ENCODE measurements around the gene RAB40AL.
"Not testable (repeated sequence)": the region's sequence is repeated elsewhere in the genome, so short reads cannot be mapped to it uniquely, and the experiment has no call there.

The RAB40AL gene, protein sequence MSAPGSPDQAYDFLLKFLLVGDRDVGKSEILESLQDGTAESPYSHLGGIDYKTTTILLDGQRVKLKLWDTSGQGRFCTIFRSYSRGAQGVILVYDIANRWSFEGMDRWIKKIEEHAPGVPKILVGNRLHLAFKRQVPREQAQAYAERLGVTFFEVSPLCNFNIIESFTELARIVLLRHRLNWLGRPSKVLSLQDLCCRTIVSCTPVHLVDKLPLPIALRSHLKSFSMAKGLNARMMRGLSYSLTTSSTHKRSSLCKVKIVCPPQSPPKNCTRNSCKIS

DNA sequence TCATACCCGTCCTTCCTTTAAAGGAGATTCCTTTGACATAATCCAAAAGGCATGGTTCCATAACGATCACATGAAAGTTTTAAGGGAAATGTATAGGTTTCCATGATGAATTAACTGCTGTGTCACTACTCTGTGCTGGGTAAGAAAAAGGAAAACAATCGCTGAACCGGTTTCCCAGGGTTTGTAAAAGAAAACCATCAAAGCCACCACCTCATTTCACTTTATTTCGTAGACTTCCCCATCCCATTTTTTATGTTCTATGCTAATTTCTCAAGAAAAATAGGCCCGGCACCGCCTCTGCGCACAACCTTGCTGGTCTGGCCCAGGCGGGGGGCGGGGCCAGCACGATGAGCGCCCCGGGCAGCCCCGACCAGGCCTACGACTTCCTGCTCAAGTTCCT, at the start of gene RAB40AL:
Gene RAB40AL, plus strand, starts transcription at position 301 of the 400 bp plus-strand sequence. Its CDS starts 47 bp downstream, at position 348.
- DNase-seq: not testable (repeated sequence)

DNA sequence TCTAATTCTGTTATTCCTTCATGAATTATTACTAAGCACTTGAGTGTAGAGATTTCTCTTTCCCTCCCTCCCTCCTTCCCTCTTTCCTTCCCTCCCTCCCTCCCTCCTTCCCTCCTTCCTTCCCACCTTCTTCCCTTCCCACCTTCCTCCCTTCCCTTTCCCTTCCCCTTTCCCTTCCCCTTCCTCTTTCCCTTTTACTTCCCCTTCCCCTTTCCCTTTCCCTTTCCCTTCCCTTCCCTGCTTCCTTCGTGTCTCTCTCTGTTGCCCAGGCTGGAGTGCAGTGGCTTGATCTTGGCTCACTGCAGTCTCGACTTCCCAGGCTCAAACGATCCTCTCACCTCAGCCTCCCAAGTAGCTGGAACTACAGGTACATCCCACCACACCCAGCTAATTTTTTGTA, 49.4 kb upstream of the RAB40AL start:
- no peak for DNase-seq

DNA sequence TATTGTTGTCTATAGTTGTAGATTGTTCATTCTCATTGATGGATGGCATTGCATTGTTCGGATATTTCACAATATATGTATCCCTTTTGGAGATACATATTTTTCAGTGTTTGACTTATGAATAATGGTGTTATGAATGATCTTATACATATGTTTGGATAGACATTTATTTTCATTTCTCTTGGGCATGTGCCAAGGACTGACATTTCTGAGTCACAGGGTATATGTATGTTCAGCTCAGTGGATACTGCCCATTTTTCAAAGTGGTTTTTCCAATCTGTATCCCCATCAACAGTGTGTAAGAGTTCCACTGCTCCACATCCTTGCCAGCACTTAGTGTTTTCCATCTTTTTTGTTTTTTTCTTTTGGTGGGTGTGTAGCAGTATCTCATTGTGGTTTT, 45.0 kb upstream of the RAB40AL start:
- DNase-seq: no peak

DNA sequence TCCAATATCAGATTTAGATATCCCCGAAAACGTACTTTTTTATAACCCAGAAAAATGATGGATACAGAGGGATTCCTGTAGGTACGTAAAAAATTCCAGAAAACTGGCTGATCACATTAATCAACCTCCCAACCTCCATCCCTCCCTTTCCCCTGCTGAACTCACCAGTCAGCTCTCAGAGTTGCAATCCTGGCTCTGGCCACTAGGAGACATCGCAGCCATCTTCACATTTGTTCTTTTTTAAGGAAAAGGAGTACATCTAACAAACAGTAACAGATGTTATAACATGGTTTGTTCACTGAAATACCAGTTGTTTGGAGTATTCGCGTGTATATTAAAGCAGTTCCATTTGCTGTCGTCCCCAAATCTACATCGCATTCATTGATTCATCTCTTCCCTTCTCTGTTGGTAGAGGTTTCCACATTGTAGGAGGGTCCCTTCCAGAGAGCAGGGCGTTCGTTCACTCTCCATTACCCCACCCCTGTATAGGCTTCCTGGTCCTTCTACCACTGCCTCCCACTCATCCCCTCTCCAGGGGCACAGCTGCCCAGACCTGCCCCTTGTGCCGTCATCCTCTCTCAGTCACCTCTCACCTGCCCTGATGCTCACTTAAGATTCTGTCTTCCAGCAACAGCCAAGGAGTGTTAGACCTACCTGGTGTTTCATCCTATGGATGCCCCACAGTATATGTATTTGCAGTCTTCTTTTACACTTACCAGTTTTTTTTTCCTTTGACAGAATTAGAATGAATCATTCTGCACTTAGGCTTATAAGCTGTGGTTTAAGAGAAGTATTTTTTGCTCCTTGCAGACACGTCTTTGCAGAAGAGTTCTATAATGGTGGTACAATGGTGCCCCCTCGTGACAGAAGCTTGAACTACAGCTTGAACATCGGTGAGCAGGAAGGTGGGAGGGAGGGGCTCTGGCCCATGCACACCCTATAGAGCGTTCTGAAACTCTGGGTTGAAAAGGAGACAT, 36.8 kb upstream of the RAB40AL start:
- peak; percentile 64 for DNase-seq

DNA sequence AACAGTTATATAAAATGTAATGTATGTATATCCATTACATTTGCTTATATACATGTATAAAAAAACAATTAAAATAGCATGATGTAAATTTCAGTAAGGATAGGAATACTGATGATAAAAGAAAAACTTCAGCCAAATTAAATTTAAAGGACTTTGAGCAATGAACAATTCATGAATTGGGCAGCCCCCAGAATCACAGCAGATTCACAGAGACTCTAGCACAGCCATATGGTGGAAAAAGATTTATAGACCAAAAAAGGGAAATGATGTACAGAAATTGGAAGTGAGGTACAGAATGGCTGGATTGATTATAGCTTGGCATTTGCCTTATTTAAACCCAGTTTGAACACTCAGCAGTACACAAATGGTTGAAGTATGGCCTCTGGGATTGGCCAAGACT, 34.7 kb upstream of the RAB40AL start:
- no peak for DNase-seq

DNA sequence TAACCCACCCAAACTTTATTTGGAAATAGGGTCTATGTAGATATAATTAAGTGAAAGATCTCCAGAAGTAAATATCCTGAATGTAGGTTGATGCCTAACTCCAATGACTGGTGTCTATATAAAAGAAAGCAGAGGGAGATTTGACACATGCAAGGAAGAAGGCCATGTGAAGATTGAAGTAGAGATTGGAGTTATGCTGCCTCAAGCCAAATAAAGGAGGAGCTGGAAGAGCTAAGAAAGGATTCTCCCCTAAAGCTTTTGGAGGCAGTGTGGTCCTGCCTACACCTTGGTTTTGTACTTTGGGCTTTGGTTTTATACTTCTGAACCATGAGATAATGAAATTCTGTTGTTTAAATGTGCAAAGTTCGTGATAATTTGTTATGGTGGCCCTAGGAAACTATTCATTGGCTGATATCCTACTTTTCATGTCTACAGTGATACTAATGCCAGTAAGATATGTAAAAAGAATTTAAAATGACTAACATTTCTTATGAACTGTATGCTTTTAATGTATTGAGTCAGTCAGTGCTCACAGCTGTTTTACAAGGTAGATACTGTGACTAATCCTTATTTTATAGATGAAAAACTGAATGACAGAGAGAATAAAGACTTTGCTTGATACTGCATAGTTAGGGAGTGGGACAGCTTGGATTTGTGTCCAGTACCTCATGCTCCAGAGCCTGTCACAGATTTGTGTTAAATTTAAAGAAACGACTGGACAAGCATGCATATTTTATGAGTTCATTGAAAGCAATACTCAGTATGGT, 5.9 kb upstream of the RAB40AL start:
- DNase-seq: no peak

DNA sequence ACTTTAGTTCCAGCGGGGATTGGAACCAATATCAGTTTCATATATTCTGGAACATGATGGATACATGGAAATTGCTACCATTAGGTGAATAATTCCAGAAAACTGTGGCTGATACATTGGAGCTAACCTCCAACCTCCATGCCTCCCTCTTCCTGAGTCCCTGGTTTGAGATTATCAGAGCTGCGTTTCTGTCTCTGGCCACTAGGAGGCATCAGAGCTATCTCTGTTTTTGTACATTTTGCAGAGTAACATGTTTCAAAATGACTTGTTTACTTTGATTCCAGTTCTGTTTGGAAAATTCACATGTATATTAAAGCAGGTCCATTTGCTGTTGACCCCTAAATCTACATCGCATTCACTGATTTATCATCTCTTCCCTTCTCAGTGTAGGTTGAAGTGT, 2.4 kb upstream of the RAB40AL start:
- peak; percentile 15 for DNase-seq

DNA sequence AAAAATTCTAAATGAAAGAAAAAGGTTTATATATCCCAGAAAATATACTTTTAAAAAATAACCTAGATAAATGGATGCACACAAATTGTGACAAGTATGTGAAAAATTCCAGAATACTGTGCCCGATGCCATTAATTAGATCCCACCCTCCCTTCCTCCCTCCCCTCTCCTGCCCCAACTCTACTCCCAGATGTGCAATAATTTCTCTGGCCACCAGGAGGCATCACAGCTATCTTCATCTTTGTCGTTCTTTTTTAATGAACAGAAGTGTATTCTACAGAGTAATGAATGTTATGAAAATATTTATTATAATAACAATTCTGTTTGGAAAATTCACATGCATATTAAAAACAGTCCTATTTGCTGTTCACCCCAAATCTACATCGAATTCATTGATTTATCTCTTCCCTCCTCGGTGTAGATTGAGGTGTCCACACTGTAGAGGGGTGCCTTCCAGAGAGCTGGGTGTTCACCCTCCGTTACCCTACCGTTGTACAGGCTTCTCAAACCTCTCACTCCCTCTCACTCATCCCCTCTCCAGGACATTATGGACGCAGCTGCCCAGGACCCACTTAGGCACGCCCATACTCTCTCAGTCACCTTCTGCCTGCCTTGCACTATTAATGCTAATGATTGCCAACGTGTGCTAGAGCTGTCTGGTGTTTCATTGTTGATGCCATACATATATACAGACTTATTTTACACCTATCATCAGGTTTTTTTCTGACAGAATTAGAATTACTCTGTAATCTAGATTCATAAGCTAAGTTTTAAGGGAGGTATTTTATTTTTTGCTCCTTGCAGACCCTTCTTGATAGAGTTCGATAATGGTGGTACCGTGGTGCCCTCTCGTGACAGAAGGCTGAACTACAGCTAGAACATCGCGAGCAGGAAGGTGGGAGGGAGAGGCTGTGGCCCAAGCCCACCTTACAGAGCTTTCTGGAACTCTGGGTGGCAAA, 14.1 kb downstream of the RAB40AL start:
- peak; percentile 52 for DNase-seq

DNA sequence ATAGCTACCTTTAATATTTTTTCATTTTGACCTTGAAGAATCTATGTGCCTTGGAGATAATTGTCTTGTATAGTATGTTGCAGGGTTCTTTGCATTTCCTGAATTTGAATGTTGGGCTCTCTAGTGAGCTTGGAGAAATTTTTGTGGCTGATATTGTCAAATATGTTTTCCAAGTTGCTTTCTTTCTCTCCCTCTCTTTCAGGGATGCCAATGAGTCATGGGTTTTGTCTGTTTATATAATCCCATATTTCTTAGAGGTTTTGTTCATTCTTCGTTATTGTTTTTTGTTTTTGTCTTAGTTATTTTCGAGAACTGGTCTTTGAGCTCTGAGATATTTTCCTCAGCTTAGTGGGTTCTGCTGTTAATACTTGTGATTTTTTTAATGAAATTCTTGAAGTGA, 20.7 kb downstream of the RAB40AL start:
- no peak for DNase-seq

DNA sequence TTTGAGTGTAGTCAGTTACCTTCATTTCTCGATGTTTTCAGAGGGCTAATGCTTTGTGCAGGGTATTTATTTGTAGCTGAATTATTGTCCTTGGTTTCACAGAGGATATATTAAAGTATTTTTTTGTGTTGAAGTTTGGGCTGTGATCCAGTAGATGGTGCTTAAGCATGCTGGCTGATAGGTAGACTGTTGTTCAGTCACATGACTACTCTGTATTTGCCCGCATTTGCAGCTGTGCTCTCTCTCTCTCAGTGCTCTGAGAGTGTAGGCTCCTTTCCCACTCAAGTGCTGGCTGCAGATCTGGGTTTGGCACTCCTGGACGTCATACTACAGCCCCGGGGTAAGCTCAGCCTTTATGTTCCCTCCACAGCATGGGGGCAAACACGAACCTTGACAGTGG, 21.7 kb downstream of the RAB40AL start:
- DNase-seq: no peak

DNA sequence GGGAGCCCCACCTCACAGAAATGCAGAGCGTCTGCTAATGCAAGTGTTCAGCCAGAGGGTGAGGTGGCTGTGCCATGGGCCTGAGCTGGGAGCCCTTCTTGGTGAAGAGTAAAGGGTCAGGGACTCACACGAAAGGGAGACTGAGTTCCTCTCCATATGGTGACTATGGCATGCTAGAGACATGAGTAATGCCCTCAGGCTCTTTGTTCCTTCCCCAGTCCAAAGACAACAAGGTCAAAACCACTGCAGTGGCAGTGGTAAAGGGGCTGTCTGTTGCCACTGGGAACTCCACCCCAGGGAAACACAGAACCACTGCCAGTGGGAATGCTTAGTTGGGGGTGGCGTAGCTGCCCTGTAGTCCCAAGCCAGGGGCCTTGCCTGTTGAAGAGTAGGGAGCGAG, 22.4 kb downstream of the RAB40AL start:
- DNase-seq: no peak

DNA sequence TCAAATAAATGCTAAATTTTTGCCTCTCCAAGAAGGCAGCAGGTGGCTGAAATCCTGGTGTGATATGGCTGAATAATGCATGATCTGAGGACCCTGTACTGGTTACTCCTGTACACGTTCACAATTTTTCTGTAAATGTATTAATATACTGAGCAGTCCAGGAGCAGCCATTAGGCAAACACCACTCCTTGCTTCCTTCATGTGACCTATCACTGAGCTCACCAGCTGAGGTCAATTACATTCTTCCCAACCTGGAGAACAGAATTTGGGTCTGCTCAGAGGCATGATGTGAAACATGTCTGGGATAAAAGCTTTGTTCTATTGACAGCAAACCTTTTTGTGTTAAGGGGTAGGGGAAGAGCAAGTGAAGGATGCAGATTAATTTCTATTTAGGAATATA, 26.9 kb downstream of the RAB40AL start:
- DNase-seq: no peak

DNA sequence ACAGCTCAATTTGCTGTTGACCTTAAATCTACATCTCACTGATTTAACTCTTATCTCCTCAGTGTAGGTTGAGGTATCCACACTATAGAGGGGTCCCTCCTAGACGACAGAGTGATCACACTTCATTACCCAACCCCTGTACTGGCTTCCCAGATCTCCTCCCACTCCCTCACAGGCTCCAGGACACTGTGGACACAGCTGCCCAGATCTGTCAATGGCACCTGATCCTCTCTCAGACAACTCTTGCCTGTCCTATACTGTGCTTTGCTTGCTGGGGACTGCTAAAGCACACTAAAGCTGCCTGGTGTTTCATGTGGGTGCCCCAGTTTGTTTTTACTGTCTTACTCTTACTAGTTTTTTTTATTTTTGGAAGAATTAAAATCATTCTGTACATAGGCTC, 27.9 kb downstream of the RAB40AL start:
- DNase-seq: no peak

DNA sequence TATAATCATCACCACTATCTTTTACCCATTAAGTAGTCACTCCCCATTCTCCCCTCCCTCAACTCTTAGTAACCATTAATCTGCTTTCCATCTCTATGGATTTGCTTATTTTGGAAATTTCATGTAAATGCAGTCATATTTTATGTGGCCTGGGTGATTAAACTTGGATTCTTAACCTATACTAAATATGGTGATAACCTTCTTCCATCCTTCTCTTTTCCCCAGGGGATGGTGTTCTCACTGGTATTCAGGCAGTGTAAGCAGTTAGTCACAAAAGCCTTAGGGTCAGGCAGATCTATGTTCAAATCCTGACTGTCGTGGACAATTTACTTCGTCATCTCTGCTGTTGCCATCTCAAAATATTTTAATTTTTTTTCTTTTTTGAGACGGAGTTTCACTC, 29.6 kb downstream of the RAB40AL start:
- no peak for DNase-seq

DNA sequence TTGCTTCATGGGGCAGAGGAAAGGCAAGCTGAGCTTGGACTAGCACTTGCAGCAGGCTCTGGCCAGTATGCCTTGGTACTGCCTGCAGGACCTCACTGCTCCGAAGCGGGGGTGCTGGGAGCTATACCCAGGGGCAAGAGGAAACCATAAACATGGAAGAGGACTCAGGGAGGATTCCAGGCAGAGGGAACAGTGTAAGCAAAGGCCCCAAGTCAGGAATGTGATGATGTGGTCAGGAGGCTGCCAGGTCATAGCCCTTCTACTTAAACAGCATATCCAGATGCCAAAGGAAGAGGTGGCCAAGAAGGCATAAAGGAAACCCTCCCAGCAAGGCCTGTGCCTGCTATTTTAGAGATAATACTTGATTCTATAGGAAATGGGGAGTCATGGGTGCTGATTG, 31.1 kb downstream of the RAB40AL start:
- no peak for DNase-seq

DNA sequence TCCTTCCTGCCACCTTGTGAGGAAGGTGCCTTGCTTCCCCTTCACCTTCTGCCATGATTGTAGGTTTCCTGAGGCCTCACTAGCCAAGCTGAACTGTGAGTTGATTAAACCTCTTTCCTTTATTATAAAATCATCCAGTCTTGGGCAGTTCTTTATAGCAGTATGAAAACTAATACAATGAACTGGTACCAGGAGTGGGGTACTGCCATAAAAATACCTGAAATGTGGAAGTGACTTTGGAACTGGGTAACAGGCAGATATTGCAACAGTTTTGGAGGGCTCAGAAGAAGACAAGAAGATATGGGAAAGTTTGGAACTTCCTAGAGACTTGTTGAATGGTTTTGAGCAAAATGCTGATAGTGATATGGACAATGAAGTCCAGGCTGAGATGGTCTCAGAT, 34.5 kb downstream of the RAB40AL start:
- DNase-seq: not testable (repeated sequence)

DNA sequence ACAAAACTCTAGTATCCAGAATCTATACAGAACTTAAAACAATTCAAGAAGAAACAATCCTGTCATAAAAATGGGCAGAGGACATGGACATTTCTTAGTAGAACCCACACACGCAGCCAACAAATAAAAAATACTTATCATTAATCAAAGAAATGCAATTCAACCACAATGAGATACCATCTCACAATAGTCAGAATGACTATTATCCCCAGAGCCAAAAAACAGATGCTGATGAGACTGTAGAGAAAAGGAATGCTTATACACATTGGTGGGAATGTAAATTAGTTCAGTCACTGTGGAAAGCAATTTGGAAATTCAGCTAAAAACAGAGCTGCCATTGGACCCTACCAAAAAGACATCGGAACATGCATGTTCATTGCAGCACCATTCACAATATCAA, 37.9 kb downstream of the RAB40AL start:
- DNase-seq: no peak

DNA sequence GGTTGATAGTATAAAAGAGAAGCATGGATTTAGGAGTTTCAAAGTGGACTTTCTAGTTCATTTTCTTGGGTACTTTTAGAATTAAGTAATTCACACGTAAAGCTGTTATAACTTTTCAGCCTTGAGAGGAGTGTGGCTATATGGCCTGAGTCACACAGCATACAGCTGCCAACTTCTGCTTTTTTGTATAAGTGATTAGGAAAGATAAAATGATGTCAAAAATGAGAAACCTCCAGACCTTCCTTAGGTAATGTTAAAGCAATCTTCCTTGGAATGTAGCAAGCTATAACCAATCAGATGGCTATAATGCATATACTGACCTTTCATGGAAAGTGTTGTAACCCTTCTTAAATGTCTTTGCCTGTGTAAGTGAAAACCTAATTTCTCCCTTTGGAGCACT, 39.2 kb downstream of the RAB40AL start:
- no peak for DNase-seq

DNA sequence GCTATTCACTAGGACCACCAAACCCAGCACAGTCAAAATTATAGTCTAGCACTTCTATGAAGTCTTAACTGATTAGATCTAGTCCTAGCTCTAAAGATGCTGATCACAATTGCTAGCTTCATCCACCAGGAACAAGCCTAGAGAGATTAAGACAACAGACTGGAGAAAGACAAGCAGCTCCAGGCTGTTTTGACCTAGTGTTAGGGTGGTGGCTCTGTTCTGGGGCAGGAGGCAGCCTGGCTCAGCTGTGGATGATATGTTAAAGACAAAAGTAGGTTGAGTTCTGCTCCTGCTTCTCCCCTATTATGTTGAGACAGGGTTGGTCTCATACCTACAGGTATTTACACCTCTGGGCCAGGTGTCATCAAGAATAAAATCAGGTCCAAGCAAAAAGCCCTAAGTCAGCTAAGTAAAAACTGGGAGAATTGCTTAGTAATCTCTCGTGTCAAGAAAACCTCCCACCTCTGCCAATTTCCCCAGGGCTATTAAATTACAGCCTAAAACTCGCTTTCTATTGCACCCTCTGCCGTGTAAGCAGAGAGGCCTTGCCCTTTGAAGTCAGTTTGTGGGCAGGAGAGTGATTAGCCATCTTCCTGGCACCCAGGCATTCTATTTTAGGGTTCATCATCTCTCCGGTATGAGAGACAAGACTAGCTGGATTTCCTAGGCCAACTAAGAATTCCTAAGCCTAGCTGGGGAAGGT, 39.9 kb downstream of the RAB40AL start:
- DNase-seq: no peak

DNA sequence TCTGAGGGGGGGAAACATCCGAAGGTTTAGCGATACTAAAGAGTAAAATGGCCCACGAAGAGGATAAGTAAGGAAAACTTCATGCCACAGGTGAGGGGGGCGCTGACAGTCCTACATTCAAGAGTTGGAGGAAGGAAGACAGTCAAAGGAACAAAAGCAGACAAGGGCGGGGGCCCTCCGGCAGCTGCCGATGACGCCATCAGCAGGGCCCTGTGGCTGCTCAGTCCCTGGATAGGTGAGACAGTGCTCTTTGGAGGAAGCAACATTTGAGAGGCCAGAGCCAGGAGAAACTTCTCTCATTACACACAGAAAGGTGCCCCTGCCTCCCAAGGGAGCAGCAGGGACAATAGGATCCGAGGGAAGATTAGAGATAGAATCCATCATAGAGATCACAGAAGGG, 41.5 kb downstream of the RAB40AL start:
- DNase-seq: no peak

DNA sequence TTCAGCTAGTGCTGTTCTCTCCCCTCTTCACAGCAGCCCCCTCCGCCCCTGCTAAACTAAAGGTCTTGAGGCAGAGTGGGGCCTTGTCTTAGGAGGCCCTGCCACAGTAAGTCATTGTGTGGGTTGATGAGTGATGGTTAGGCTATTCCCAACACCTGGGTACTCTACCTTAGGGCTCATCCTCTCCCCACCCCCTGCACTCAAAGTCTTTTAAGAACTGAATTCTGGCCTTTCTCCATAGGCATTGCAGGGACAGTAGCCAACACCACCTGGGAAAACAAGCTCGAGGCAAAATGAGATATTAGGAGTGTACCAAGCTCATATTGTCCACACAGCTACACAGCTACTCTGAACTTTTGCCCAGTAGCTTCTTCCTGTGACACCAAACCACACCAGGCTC, 42.5 kb downstream of the RAB40AL start:
- no peak for DNase-seq

DNA sequence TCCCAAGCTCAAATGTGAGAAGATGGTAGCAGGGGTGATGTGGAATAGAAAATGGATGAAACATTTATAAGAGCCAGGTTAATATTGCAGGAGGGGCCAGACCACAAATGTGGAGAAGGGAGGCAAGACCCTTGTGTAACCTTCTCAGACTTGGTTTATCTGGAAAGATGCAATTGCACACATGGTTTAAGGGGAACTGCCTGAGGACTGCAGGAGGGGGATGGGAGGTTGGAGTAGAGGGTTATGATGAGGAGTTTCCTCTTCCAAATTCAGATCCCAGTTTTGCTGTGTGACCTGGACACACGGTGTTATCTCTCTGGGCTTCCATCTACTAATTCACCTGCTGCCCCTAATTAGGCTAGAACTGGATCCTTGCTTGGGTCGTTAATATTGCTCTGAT, 46.1 kb downstream of the RAB40AL start:
- no peak for DNase-seq
